IMR-90 (cell line): ENCODE measurements around the gene FOXQ1. TPM values are rescaled to one million over a fixed set of nuclear protein-coding genes. Genes with fewer than 3 reads are reported as not detected.

ENCODE experiments used
- ATAC-seq: fragments of 200-7000 bp; cut with Tn5 transposase; 2 replicates; pipeline ENCODE4 v1.9.1; 2020; ENCODE audit warnings: low read depth, mild to moderate bottlenecking, moderate library complexity
- BruUV-seq: library from RNA; stranded (reverse); fragments of 400-500 nt; replicated peaks from 2 replicates; lab custom pipeline; 2021; lab: Mats Ljungman, UMichigan
- CTCF ChIA-PET: fragments of 300-600 bp; formaldehyde crosslinking; extraction: SDS; loops from one replicate; lab custom pipeline; 2021; ENCODE audit warnings: antibody characterized with exemption; lab: Yijun Ruan, JAX
- POLR2A ChIA-PET: fragments of 300-600 bp; sonication (Branson Sonifier 250); formaldehyde crosslinking; loops from one replicate; lab custom pipeline; 2022; ENCODE audit warnings: antibody characterized with exemption; ENCODE audit not compliant: unreplicated experiment; lab: Charles Lee
- DNase-seq: peaks from one replicate; pipeline ENCODE4 v3.0.0; 2013
- H2AFZ ChIP-seq: replicated peaks from 2 replicates; pipeline ENCODE3; 2013; ENCODE audit warnings: low read length, mild to moderate bottlenecking; ENCODE audit not compliant: poor library complexity
- H2AK5ac ChIP-seq: 2 replicates; pipeline ENCODE4 v1.6.1; 2013; ENCODE audit warnings: low read depth, low read length, inconsistent platforms
- H2AK9ac ChIP-seq: replicated peaks from 2 replicates; pipeline ENCODE3; 2013; ENCODE audit warnings: mild to moderate bottlenecking, low read depth, low read length, moderate library complexity; ENCODE audit not compliant: poor library complexity
- H2BK120ac ChIP-seq: 2 replicates; pipeline ENCODE4 v1.6.1; 2013; ENCODE audit warnings: low read depth, low read length, inconsistent platforms
- H2BK15ac ChIP-seq: 3 replicates; pipeline ENCODE4 v1.6.1; 2013; ENCODE audit warnings: low read depth, low read length, inconsistent platforms
- H2BK20ac ChIP-seq: 2 replicates; pipeline ENCODE4 v1.6.1; 2013; ENCODE audit warnings: low read depth, mild to moderate bottlenecking, inconsistent platforms, low read length, moderate library complexity
- H2BK5ac ChIP-seq: 2 replicates; pipeline ENCODE4 v1.6.1; 2013; ENCODE audit warnings: mild to moderate bottlenecking, low read depth, low read length, inconsistent platforms; ENCODE audit not compliant: poor library complexity, severe bottlenecking
- H3K14ac ChIP-seq: replicated peaks from 2 replicates; pipeline ENCODE4 v1.6.1; 2013; ENCODE audit warnings: low read depth, low read length, inconsistent platforms
- H3K18ac ChIP-seq: 2 replicates; pipeline ENCODE4 v1.6.1; 2013; ENCODE audit warnings: low read depth, low read length, control low read depth
- H3K23ac ChIP-seq: 2 replicates; pipeline ENCODE4 v1.6.1; 2013; ENCODE audit warnings: low read depth, low read length, inconsistent platforms
- H3K27ac ChIP-seq: 2 replicates; pipeline ENCODE4 v1.5.1; 2013; ENCODE audit warnings: mild to moderate bottlenecking, control low read depth, low read length; ENCODE audit not compliant: insufficient read depth
- H3K27me3 ChIP-seq: 2 replicates; pipeline ENCODE4 v1.6.1; 2013; ENCODE audit warnings: low read length; ENCODE audit not compliant: control insufficient read depth, insufficient read depth
- H3K36me3 ChIP-seq: 2 replicates; pipeline ENCODE4 v1.6.1; 2013; ENCODE audit warnings: low read length, mixed read lengths; ENCODE audit not compliant: control insufficient read depth, insufficient read depth
- H3K4ac ChIP-seq: 2 replicates; pipeline ENCODE4 v1.6.1; 2013; ENCODE audit warnings: low read depth, low read length, inconsistent platforms
- H3K4me1 ChIP-seq: 2 replicates; pipeline ENCODE4 v1.6.1; 2013; ENCODE audit warnings: low read length, mixed read lengths; ENCODE audit not compliant: control insufficient read depth, insufficient read depth
- H3K4me2 ChIP-seq: 2 replicates; pipeline ENCODE4 v1.6.1; 2013; ENCODE audit warnings: low read depth, mild to moderate bottlenecking, control low read depth, low read length, moderate library complexity
- H3K4me3 ChIP-seq: 2 replicates; pipeline ENCODE4 v1.5.1; 2013; ENCODE audit warnings: low read depth, mild to moderate bottlenecking, control low read depth, low read length, moderate library complexity; ENCODE audit not compliant: insufficient read depth
- H3K56ac ChIP-seq: 2 replicates; pipeline ENCODE4 v1.6.1; 2013; ENCODE audit warnings: low read length, inconsistent platforms; ENCODE audit not compliant: insufficient read depth; ENCODE audit errors: extremely low read depth
- H3K79me1 ChIP-seq, 2 experiments: 2 replicates each; pipeline ENCODE4 v1.6.1; 2013; ENCODE audit warnings: low read length in 2 of 2, inconsistent platforms in 1 of 2, low read depth in 1 of 2
- H3K9ac ChIP-seq: 2 replicates; pipeline ENCODE4 v1.6.1; 2013; ENCODE audit warnings: low read depth, low read length, control low read depth
- H3K9me1 ChIP-seq: 2 replicates; pipeline ENCODE4 v1.6.1; 2013; ENCODE audit warnings: low read length, inconsistent platforms; ENCODE audit not compliant: insufficient read depth
- H3K9me3 ChIP-seq: 2 replicates; pipeline ENCODE4 v1.6.1; 2013; ENCODE audit warnings: low read length; ENCODE audit not compliant: control insufficient read depth, insufficient read depth
- H4K20me1 ChIP-seq: 2 replicates; pipeline ENCODE4 v1.6.1; 2013; ENCODE audit warnings: low read length, inconsistent platforms; ENCODE audit not compliant: insufficient read depth
- H4K5ac ChIP-seq: 2 replicates; pipeline ENCODE4 v1.6.1; 2013; ENCODE audit warnings: mild to moderate bottlenecking, low read depth, low read length, control low read depth
- H4K8ac ChIP-seq, 2 experiments: 2 replicates each; pipeline ENCODE4 v1.6.1; 2013; ENCODE audit warnings: low read depth in 2 of 2, low read length in 2 of 2, control low read depth in 1 of 2, inconsistent platforms in 1 of 2
- H4K91ac ChIP-seq: 2 replicates; pipeline ENCODE4 v1.6.1; 2013; ENCODE audit warnings: low read depth, low read length, inconsistent platforms; ENCODE audit not compliant: insufficient read depth
- BHLHE40 ChIP-seq: fragments of 150-350 bp; IDR thresholded peaks from 2 replicates; pipeline ENCODE4 v1.6.1; 2016; ENCODE audit warnings: mild to moderate bottlenecking, low read depth, low read length
- CEBPB ChIP-seq: IDR thresholded peaks from 2 replicates; pipeline ENCODE4 v1.6.1; 2012; ENCODE audit warnings: low read depth, low read length, improper control_type of control experiment
- CHD1 ChIP-seq: IDR thresholded peaks from 2 replicates; pipeline ENCODE4 v1.6.1; 2012; ENCODE audit warnings: low read depth, low read length, improper control_type of control experiment
- FOS ChIP-seq: fragments of 150-350 bp; IDR thresholded peaks from 2 replicates; pipeline ENCODE4 v1.6.1; 2016; ENCODE audit warnings: low read depth, low read length
- MAFK ChIP-seq: IDR thresholded peaks from 2 replicates; pipeline ENCODE4 v1.6.1; 2012; ENCODE audit warnings: low read depth, low read length, improper control_type of control experiment
- MAZ ChIP-seq: IDR thresholded peaks from 2 replicates; pipeline ENCODE4 v1.6.1; 2012; ENCODE audit warnings: low read depth, mild to moderate bottlenecking, low read length, improper control_type of control experiment, moderate library complexity, borderline replicate concordance
- MXI1 ChIP-seq: IDR thresholded peaks from 2 replicates; pipeline ENCODE4 v1.6.1; 2012; ENCODE audit warnings: low read depth, mild to moderate bottlenecking, low read length, moderate library complexity, borderline replicate concordance
- NFE2L2 ChIP-seq: fragments of 150-350 bp; IDR thresholded peaks from 2 replicates; pipeline ENCODE4 v1.6.1; 2016; ENCODE audit warnings: low read depth, mild to moderate bottlenecking, low read length
- POLR2A ChIP-seq: IDR thresholded peaks from 2 replicates; pipeline ENCODE4 v1.6.1; 2012; ENCODE audit warnings: mild to moderate bottlenecking, low read depth, low read length
- RAD21 ChIP-seq: IDR thresholded peaks from 2 replicates; pipeline ENCODE4 v1.6.1; 2012; ENCODE audit warnings: low read length, improper control_type of control experiment
- RCOR1 ChIP-seq: IDR thresholded peaks from 2 replicates; pipeline ENCODE4 v1.6.1; 2012; ENCODE audit warnings: mild to moderate bottlenecking, low read length, improper control_type of control experiment; ENCODE audit not compliant: insufficient replicate concordance
- RFX5 ChIP-seq: IDR thresholded peaks from 2 replicates; pipeline ENCODE4 v1.8.0; 2012; ENCODE audit warnings: low read depth, mild to moderate bottlenecking, low read length, moderate library complexity
- SMC3 ChIP-seq: fragments of 150-350 bp; IDR thresholded peaks from 2 replicates; pipeline ENCODE4 v1.6.1; 2016; ENCODE audit warnings: low read depth, mild to moderate bottlenecking, antibody characterized with exemption, low read length, moderate library complexity
- WGBS, 2 experiments: methylation state at CpG; one replicate each; pipeline versions ENCODE4 v1.1.5 to v1.1.7; 2013; ENCODE audit warnings: missing lambda C conversion rate in 2 of 2; ENCODE audit not compliant: insufficient read length in 1 of 2; ENCODE audit errors: extremely low coverage in 2 of 2; 5-methylcytosine and 5-hydroxymethylcytosine counted together
- dilution Hi-C: fragments of 300-500 bp; cut with HindIII; formaldehyde crosslinking; loops from one replicate; pipeline ENCODE4 v1.14.3; 2018; ENCODE audit warnings: low sequenced_read_pairs; ENCODE audit not compliant: unreplicated experiment
- in situ Hi-C: fragments of 300-500 bp; cut with MboI; formaldehyde crosslinking; loops from 3 replicates; pipeline ENCODE4 v1.14.3; 2019; ENCODE audit warnings: low sequenced_read_pairs, inconsistent platforms, mixed read lengths
- intact Hi-C: fragments of 100-400 bp; cut with micrococcal nuclease; formaldehyde crosslinking; loops from 2 replicates; pipeline ENCODE4 v1.10.0; 2022
- polyA plus RNA-seq, 3 experiments: library from polyadenylated mRNA; depleted of rRNA; stranded (reverse); fragments of >200 nt; gene quantifications; 2 replicates each; pipeline ENCODE4 v1.2.3, GENCODE V29; 2012; ENCODE audit warnings: low replicate concordance in 1 of 3
- total RNA-seq: library from RNA; depleted of rRNA; stranded (reverse); fragments of >200 nt; gene quantifications from 2 replicates; pipeline ENCODE4 v1.2.3, GENCODE V29; 2012
- TF ChIP-seq, protein P1 (sequence below): fragments of 150-350 bp; IDR thresholded peaks from 2 replicates; pipeline ENCODE4 v1.6.1; 2016; ENCODE audit warnings: low read depth, mild to moderate bottlenecking, low read length, moderate library complexity, borderline replicate concordance
- TF ChIP-seq, protein P2 (sequence below): fragments of 150-350 bp; IDR thresholded peaks from 2 replicates; pipeline ENCODE4 v1.6.1; 2017; ENCODE audit warnings: mild to moderate bottlenecking, antibody characterized with exemption, low read length, low read depth
- TF ChIP-seq, protein P3 (sequence below): conservative IDR thresholded peaks from 2 replicates; pipeline ENCODE4 v1.5.1; 2012; ENCODE audit warnings: mild to moderate bottlenecking, low read depth, low read length, improper control_type of control experiment

Gene FOXQ1
- total and polyA plus RNA-seq, 2 of the 4 experiments (the other 2 are of a cell fraction) = not detected

DNA sequence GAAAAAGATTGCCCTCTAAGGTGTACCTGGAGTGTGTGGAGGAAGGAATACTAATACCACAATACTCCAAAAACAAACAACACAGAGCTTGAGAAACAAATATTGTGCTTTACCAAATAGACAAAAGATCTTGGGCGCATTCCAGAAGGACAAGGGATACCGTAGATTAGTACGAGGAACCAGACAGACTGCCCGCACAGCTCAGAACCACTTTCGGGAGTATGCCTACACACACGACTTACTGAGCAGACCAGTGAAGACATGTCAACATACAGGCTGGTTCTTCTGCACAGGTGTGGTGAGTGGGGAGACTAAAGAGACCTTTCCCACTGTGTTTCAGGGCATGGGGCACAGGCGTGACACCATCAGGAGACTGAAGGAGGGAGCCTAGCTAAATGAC, 15.8 kb upstream of the FOXQ1 start:
- intact Hi-C loops = no loop called here
- H2AK9ac ChIP-seq = peak overlapping the region; percentile 84
- BruUV-seq = no TSS peak
- H4K91ac ChIP-seq = peak overlapping the region; percentile 20
- no peaks in the 10 kb centered on the region; the same call in 1 of the 2 replicates for H3K27me3 ChIP-seq
- H3K4me2 ChIP-seq = peak overlapping the region; percentile 16; the same call in 1 of the 2 replicates
- ChIA-PET POLR2A (no interaction called here), CTCF (interaction anchor here (1.1 to 1.4 kb wide), 2 partner anchors 16 to 17 kb away, joined by 3 to 5 read pairs; partner anchors contain the start of gene FOXQ1)
- H3K4ac ChIP-seq = peak overlapping the region; percentile 92
- no peak overlapping the region for H3K9ac ChIP-seq
- H2AK5ac ChIP-seq = peak overlapping the region; percentile 84
- no peaks in the 10 kb centered on the region for H3K36me3 ChIP-seq
- H2AFZ ChIP-seq = no peak overlapping the region
- in situ Hi-C loops = no loop called here
- H3K79me1 ChIP-seq = no peaks in the 10 kb centered on the region
- no peaks in the 10 kb centered on the region for H3K9me3 ChIP-seq
- peak overlapping the region; percentile 87; the same call in 2 of the 3 replicates for H2BK15ac ChIP-seq
- peak overlapping the region; percentile 42 for H3K14ac ChIP-seq
- H4K8ac ChIP-seq = peak overlapping the region; percentile 38 to 51; a peak in 2 of 4 replicates
- H3K9me1 ChIP-seq = peaks cover 3% of the 10 kb centered on the region; the same call in 1 of the 2 replicates
- no peak overlapping the region for H3K4me3 ChIP-seq
- H4K5ac ChIP-seq = peak overlapping the region; percentile 38; the same call in 1 of the 2 replicates
- peak overlapping the region; percentile 90; the same call in 1 of the 2 replicates for H2BK20ac ChIP-seq
- peak overlapping the region; percentile 53 for H2BK120ac ChIP-seq
- peaks cover 7% of the 10 kb centered on the region for H3K4me1 ChIP-seq
- H2BK5ac ChIP-seq = peak overlapping the region; percentile 74
- no peak overlapping the region for H3K56ac ChIP-seq
- TF ChIP-seq RCOR1 (no peak), RFX5 (no peak), CHD1 (no peak), SMC3 (no peak), MAZ (no peak), BHLHE40 (no peak), FOS (no peak), MAFK (no peak), POLR2A (no peak), NFE2L2 (no peak), CEBPB (no peak), MXI1 (no peak), RAD21 (no peak)
- TF ChIP-seq, protein P1, sequence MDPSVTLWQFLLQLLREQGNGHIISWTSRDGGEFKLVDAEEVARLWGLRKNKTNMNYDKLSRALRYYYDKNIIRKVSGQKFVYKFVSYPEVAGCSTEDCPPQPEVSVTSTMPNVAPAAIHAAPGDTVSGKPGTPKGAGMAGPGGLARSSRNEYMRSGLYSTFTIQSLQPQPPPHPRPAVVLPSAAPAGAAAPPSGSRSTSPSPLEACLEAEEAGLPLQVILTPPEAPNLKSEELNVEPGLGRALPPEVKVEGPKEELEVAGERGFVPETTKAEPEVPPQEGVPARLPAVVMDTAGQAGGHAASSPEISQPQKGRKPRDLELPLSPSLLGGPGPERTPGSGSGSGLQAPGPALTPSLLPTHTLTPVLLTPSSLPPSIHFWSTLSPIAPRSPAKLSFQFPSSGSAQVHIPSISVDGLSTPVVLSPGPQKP = no peak
- TF ChIP-seq, protein P2, sequence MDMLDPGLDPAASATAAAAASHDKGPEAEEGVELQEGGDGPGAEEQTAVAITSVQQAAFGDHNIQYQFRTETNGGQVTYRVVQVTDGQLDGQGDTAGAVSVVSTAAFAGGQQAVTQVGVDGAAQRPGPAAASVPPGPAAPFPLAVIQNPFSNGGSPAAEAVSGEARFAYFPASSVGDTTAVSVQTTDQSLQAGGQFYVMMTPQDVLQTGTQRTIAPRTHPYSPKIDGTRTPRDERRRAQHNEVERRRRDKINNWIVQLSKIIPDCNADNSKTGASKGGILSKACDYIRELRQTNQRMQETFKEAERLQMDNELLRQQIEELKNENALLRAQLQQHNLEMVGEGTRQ = no peak
- TF ChIP-seq, protein P3, sequence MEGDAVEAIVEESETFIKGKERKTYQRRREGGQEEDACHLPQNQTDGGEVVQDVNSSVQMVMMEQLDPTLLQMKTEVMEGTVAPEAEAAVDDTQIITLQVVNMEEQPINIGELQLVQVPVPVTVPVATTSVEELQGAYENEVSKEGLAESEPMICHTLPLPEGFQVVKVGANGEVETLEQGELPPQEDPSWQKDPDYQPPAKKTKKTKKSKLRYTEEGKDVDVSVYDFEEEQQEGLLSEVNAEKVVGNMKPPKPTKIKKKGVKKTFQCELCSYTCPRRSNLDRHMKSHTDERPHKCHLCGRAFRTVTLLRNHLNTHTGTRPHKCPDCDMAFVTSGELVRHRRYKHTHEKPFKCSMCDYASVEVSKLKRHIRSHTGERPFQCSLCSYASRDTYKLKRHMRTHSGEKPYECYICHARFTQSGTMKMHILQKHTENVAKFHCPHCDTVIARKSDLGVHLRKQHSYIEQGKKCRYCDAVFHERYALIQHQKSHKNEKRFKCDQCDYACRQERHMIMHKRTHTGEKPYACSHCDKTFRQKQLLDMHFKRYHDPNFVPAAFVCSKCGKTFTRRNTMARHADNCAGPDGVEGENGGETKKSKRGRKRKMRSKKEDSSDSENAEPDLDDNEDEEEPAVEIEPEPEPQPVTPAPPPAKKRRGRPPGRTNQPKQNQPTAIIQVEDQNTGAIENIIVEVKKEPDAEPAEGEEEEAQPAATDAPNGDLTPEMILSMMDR = no peak
- H4K20me1 ChIP-seq = no peaks in the 10 kb centered on the region
- 0 out of 2 replicates have a peak, but pooled peaks have one; percentile 14 for ATAC-seq
- H3K23ac ChIP-seq = peak overlapping the region; percentile 60; the same call in 1 of the 2 replicates
- H3K18ac ChIP-seq = peak overlapping the region; percentile 78
- 100% methylated on average over 1 of the region's 7 CpGs; no CpG with 5 or more reads in 1 of the 2 experiments for WGBS, 2 experiments
- dilution Hi-C loops = no loop called here
- H3K27ac ChIP-seq = peak overlapping the region; percentile 36; the same call in 1 of the 2 replicates
- no peak for DNase-seq
